Measurements from ENCODE around the gene EYA4.

- TF ChIP-seq POLR2A (IDR thresholded peaks at IDR 0.05) (no peak), CTCF (IDR thresholded peaks at IDR 0.05) (no peak)
Measured at GRCh38 chr6:133418108-133418507, 177.0 kb downstream of the EYA4 start.

Data from breast epithelium (tissue), 3 donors.